Thyroid gland (tissue), 4 donors: ENCODE results near the gene C1orf210.

ENCODE experiments used
- CTCF ChIP-seq, 6 experiments: fragments of 200-600 bp in 3 of 6; fragments of 450-650 bp in 3 of 6; sonication (generic) in 3 of 6; IDR thresholded peaks; one replicate each; pipeline ENCODE4 v1.5.1; 2016 to 2019; ENCODE audit warnings: antibody characterized with exemption in 6 of 6, mild to moderate bottlenecking in 2 of 6, inconsistent platforms in 1 of 6, moderate library complexity in 1 of 6
- POLR2A ChIP-seq, 2 donors: fragments of 450-650 bp; IDR thresholded peaks; one replicate each; pipeline ENCODE4 v1.6.1; 2017; ENCODE audit warnings: antibody characterized with exemption in 2 of 2, mild to moderate bottlenecking in 2 of 2, moderate library complexity in 1 of 2

- TF ChIP-seq CTCF (IDR thresholded peaks at IDR 0.05): no peak
- no peak for TF ChIP-seq POLR2A (IDR thresholded peaks at IDR 0.05)
Measured at GRCh38 chr1:43288058-43288784, 2.8 kb upstream of the C1orf210 start.
